Measurements from ENCODE around the gene CXCR2.

The CXCR2 gene

DNA sequence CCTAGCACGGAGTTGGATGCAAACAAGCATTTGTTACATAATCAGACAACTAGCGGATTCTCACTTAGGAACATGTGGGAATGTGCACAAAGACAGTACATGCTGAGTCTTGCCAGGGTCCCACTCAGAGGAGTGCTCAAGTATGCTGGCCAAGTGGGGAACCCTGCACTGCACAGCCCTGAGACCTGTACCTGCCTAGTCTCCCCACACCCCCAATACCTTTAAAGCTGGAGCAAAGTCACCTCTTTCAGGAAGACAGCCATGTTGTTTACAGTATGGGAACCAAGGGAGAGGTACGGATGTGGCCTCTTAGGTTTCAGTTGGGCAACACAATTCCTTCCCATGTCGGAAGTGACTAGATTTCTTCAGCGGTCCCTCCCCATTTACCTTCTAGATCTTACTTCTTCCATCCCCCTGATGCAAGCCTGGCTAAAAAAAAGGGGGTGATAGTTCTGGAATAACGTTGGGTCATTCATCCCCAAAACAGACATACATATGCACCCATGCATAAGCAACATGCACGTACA, 30.2 kb downstream of the CXCR2 start:
- Histone ChIP-seq H3K9me3 (ENCODE audit: severe bottlenecking) (no peaks in the 10 kb centered on the region), H3K27me3 (ENCODE audit: insufficient read depth, poor library complexity, severe bottlenecking) (no peaks in the 10 kb centered on the region), H3K36me3 (ENCODE audit: low read depth) (no peaks in the 10 kb centered on the region), H3K4me3 (ENCODE audit: severe bottlenecking) (no peak overlapping the region), H3K4me1 (ENCODE audit: insufficient read depth, poor library complexity, severe bottlenecking) (peaks cover 14% of the 10 kb centered on the region), H3K27ac (ENCODE audit: poor library complexity, severe bottlenecking) (no peak overlapping the region)
- TF ChIP-seq, protein P1, sequence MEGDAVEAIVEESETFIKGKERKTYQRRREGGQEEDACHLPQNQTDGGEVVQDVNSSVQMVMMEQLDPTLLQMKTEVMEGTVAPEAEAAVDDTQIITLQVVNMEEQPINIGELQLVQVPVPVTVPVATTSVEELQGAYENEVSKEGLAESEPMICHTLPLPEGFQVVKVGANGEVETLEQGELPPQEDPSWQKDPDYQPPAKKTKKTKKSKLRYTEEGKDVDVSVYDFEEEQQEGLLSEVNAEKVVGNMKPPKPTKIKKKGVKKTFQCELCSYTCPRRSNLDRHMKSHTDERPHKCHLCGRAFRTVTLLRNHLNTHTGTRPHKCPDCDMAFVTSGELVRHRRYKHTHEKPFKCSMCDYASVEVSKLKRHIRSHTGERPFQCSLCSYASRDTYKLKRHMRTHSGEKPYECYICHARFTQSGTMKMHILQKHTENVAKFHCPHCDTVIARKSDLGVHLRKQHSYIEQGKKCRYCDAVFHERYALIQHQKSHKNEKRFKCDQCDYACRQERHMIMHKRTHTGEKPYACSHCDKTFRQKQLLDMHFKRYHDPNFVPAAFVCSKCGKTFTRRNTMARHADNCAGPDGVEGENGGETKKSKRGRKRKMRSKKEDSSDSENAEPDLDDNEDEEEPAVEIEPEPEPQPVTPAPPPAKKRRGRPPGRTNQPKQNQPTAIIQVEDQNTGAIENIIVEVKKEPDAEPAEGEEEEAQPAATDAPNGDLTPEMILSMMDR (IDR thresholded peaks at IDR 0.05; ENCODE audit: poor library complexity, severe bottlenecking) = no peak
- ATAC-seq (ENCODE audit: low read depth) (no peak), DNase-seq (ENCODE audit: low spot score) (no peak)

DNA sequence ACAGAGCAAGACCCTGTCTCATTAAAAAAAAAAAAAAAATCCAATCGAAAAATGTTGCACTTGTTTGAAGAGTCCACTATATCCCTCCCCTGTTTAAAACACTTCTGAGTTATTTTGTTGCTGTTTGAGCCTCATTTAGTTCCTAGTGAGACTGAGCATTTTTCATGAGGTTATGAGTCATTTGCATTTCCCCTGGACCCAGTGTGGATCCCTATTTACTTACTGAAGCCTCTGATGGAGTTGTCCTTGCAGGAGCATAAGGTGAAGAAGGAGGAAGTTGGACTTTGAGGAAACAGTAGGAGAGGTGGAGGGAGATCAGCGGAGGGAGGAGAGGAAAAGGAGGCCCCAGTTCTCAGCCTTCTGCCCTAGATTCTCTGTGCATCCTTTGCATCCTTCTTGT, 35.8 kb downstream of the CXCR2 start:
- Histone ChIP-seq H3K36me3 (ENCODE audit: low read depth) (no peaks in the 10 kb centered on the region), H3K9me3 (ENCODE audit: severe bottlenecking) (no peaks in the 10 kb centered on the region), H3K27ac (ENCODE audit: poor library complexity, severe bottlenecking) (no peak overlapping the region), H3K27me3 (ENCODE audit: insufficient read depth, poor library complexity, severe bottlenecking) (no peaks in the 10 kb centered on the region), H3K4me3 (ENCODE audit: severe bottlenecking) (no peak overlapping the region), H3K4me1 (ENCODE audit: insufficient read depth, poor library complexity, severe bottlenecking) (peaks cover 2% of the 10 kb centered on the region)
- DNase-seq (ENCODE audit: low spot score) = no peak
- TF ChIP-seq, protein P1 (IDR thresholded peaks at IDR 0.05; ENCODE audit: poor library complexity, severe bottlenecking) = no peak
- 0 out of 3 replicates have a peak, but pooled peaks have one; percentile 36 for ATAC-seq (ENCODE audit: low read depth)

DNA sequence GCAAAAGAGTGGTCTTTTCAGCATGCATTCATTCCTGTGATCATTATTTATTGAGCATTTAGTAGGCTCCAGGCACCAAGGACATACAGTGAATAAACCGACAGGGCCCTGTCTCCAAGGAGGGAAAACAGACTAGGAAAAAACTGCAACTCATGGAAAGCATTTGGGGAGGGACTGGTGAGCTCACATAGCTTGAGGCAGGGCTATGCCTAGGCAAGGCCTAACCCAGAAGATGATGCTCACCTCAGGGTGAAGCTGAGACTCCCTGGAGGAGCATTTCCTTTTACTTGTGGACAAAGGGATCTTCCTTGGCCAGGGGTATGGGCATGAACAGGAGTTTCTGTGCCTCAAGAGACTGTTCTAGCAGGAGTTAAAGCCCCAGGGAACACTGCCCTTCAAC, 37.0 kb downstream of the CXCR2 start:
- TF ChIP-seq, protein P1 (IDR thresholded peaks at IDR 0.05; ENCODE audit: poor library complexity, severe bottlenecking) = no peak
- Histone ChIP-seq H3K4me3 (ENCODE audit: severe bottlenecking) (no peak overlapping the region), H3K27ac (ENCODE audit: poor library complexity, severe bottlenecking) (no peak overlapping the region), H3K36me3 (ENCODE audit: low read depth) (no peaks in the 10 kb centered on the region), H3K4me1 (ENCODE audit: insufficient read depth, poor library complexity, severe bottlenecking) (peaks cover 6% of the 10 kb centered on the region), H3K27me3 (ENCODE audit: insufficient read depth, poor library complexity, severe bottlenecking) (no peaks in the 10 kb centered on the region), H3K9me3 (ENCODE audit: severe bottlenecking) (no peaks in the 10 kb centered on the region)
- DNase-seq (ENCODE audit: low spot score) (no peak), ATAC-seq (ENCODE audit: low read depth) (no peak)

DNA sequence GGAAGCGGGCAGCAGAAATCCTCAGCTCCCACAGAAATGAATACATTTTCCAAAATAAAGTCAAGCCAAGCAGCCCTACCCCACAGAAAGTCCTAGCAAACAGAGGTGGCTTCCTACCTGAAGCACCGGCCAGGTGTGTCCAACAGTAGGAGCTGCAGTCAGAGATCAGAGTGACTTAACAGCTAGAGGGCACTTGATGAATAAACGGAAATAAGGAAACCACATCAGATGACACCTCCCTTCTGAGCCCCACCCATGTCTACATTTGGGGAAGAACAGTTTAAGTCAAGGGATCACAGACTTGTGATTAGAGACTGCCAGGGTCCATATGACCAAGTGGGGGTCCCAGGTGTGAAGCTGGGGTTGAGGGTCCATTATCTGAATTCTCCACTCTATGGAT, 41.0 kb downstream of the CXCR2 start, which contains the start of gene CXCR1:
CXCR1 (minus strand) TSS at position 172 of the 400 bp plus-strand sequence. CDS start 1,751 bp downstream, outside the sequence.
- H3K27me3 ChIP-seq (ENCODE audit: insufficient read depth, poor library complexity, severe bottlenecking) = no peaks in the 10 kb centered on the region
- DNase-seq (ENCODE audit: low spot score) (no peak), ATAC-seq (ENCODE audit: low read depth) (peak; percentile 70)

DNA sequence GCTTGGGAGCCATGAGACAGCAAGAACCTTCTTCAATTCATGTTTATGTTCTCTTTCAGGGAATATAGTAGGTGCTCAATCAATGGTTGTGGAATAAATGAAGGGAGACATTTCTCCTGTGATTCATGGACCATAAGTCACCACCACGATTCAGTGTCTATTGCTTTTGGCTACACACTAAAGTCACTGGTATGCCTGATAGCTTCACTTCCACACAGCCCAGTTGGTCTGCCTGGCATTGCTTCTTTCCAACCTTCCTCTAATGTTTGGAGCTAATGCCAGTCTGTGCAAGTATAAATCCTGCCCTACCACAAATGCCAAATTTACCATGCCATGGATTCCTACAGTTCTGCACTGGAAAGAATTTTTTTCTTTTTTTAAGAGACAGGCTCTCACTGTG, 42.2 kb downstream of the CXCR2 start:
- Histone ChIP-seq H3K27ac (ENCODE audit: poor library complexity, severe bottlenecking) (no peak overlapping the region), H3K4me3 (ENCODE audit: severe bottlenecking) (no peak overlapping the region), H3K4me1 (ENCODE audit: insufficient read depth, poor library complexity, severe bottlenecking) (peaks cover 6% of the 10 kb centered on the region), H3K27me3 (ENCODE audit: insufficient read depth, poor library complexity, severe bottlenecking) (no peaks in the 10 kb centered on the region), H3K9me3 (ENCODE audit: severe bottlenecking) (no peaks in the 10 kb centered on the region), H3K36me3 (ENCODE audit: low read depth) (no peaks in the 10 kb centered on the region)
- no peak for DNase-seq (ENCODE audit: low spot score)
- TF ChIP-seq, protein P1 (IDR thresholded peaks at IDR 0.05; ENCODE audit: poor library complexity, severe bottlenecking) = no peak
- ATAC-seq (ENCODE audit: low read depth) = no peak

More for the DNA sequence above, 41.0 kb downstream of the CXCR2 start, which contains the start of gene CXCR1:
- H3K36me3 ChIP-seq (ENCODE audit: low read depth) = no peaks in the 10 kb centered on the region
- H3K27ac ChIP-seq (ENCODE audit: poor library complexity, severe bottlenecking) = no peak within 1 kb of the TSS
- peaks cover 6% of the 10 kb centered on the region for H3K4me1 ChIP-seq (ENCODE audit: insufficient read depth, poor library complexity, severe bottlenecking)
- no peaks in the 10 kb centered on the region for H3K9me3 ChIP-seq (ENCODE audit: severe bottlenecking)
- TF ChIP-seq, protein P1 (IDR thresholded peaks at IDR 0.05; ENCODE audit: poor library complexity, severe bottlenecking) = no peak
- H3K4me3 ChIP-seq (ENCODE audit: severe bottlenecking) = no peak within 1 kb of the TSS

All from RWPE2 (cell line).